ENCODE measurements around the gene MPI. TPM values are rescaled to one million over a fixed set of nuclear protein-coding genes. Genes with fewer than 3 reads are reported as not detected.

The MPI gene
- total and polyA plus RNA-seq, 2 donors (not counting 3 experiments of a cell fraction or from before 2014, with no cell fraction given), result 36.3 to 69.3 TPM

DNA sequence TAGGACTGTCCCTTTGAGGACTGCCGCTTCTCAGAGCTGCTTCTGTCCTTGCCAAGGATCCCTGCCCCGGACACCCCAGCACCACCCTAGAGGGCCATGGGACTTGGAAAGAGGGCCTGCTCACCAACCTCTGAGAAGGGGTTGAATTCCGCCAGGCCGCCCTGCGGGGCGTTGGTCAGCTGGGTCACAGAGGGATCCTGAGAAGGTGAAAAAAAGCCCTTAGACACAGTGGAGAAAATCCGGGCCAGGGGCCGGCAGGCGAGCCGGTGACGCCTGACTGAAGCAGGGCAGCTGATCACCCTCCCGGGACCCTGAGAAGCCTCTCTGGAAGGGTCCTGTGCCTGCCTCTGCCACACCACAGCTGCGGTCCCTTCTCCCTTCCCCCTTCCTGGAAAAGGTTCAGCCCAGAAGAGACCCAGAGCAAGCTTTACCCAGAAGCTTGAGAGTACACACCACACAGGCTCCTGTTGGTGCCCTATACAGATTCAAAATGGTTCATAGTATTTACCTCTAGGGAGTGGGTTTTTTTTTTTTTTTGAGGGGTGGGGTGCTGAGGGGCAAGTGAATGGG is 35.3 kb upstream of the MPI start:
- Histone ChIP-seq H3K9me1 (replicated peaks; ENCODE audit: control insufficient read depth, extremely low read depth, insufficient read depth, low read length) (no peaks in the 10 kb centered on the region), H3K27me3 (ENCODE audit: control insufficient read depth in 2 of 2, insufficient read depth in 2 of 2, low read length in 2 of 2) (no peaks in the 10 kb centered on the region), H4K20me1 (replicated peaks; ENCODE audit: control insufficient read depth, extremely low read depth, insufficient read depth, low read length) (no peaks in the 10 kb centered on the region), H3K9ac (replicated peaks; ENCODE audit: extremely low read depth, insufficient read depth, low read length) (no peak overlapping the region), H3K4me1 (ENCODE audit: control insufficient read depth, extremely low read depth, insufficient read depth, low read length) (no peaks in the 10 kb centered on the region), H2AFZ (ENCODE audit: low read depth, low read length) (no peak overlapping the region), H3K9me3 (replicated peaks; ENCODE audit: control insufficient read depth, insufficient read depth, low read length) (no peaks in the 10 kb centered on the region), H3K4me2 (ENCODE audit: insufficient read depth, low read length) (no peak overlapping the region), H3K27ac (ENCODE audit: insufficient read depth, low read depth, low read length) (no peak overlapping the region), H3K79me2 (ENCODE audit: control insufficient read depth, insufficient read depth, low read length) (peaks cover 6% of the 10 kb centered on the region), H3K36me3 (ENCODE audit: control insufficient read depth in 2 of 2, extremely low read depth in 1 of 2, insufficient read depth in 2 of 2, low read length in 2 of 2) (peaks cover 11 to 48% of the 10 kb centered on the region in 2 experiments), H3K4me3 (replicated peaks in 1 of 3; ENCODE audit: insufficient read depth in 1 of 3, low read depth in 1 of 3, low read length in 3 of 3) (no peak overlapping the region)
- TF ChIP-seq EZH2 (IDR thresholded peaks at IDR 0.05; ENCODE audit: borderline replicate concordance, low read depth, low read length, severe bottlenecking), result no peak
- TF ChIP-seq, protein P1, sequence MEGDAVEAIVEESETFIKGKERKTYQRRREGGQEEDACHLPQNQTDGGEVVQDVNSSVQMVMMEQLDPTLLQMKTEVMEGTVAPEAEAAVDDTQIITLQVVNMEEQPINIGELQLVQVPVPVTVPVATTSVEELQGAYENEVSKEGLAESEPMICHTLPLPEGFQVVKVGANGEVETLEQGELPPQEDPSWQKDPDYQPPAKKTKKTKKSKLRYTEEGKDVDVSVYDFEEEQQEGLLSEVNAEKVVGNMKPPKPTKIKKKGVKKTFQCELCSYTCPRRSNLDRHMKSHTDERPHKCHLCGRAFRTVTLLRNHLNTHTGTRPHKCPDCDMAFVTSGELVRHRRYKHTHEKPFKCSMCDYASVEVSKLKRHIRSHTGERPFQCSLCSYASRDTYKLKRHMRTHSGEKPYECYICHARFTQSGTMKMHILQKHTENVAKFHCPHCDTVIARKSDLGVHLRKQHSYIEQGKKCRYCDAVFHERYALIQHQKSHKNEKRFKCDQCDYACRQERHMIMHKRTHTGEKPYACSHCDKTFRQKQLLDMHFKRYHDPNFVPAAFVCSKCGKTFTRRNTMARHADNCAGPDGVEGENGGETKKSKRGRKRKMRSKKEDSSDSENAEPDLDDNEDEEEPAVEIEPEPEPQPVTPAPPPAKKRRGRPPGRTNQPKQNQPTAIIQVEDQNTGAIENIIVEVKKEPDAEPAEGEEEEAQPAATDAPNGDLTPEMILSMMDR (IDR thresholded peaks at IDR 0.05; ENCODE audit: extremely low read depth in 1 of 2, insufficient read depth in 1 of 2, low read depth in 1 of 2, low read length in 2 of 2), result no peak
- no peak for TF ChIP-seq GATA2 (IDR thresholded peaks at IDR 0.05; ENCODE audit: insufficient read depth, insufficient read length, low read depth, low read length)
- TF ChIP-seq POLR2AphosphoS5 (IDR thresholded peaks at IDR 0.05; ENCODE audit: insufficient read depth, low read depth, low read length), result no peak
- no peak for TF ChIP-seq FOS (IDR thresholded peaks at IDR 0.05; ENCODE audit: borderline replicate concordance, insufficient read depth, low read length)
- TF ChIP-seq MYC (IDR thresholded peaks at IDR 0.05; ENCODE audit: low read depth, low read length), result no peak
- TF ChIP-seq JUN (IDR thresholded peaks at IDR 0.05; ENCODE audit: borderline replicate concordance, insufficient read depth, insufficient read length, low read depth), result no peak
- TF ChIP-seq, protein P2, sequence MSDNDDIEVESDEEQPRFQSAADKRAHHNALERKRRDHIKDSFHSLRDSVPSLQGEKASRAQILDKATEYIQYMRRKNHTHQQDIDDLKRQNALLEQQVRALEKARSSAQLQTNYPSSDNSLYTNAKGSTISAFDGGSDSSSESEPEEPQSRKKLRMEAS (IDR thresholded peaks at IDR 0.05; ENCODE audit: insufficient read depth, insufficient read length), result no peak
- no peak for TF ChIP-seq POLR2A (IDR thresholded peaks at IDR 0.05; ENCODE audit: low read depth, low read length)
- ChIA-PET CTCF (interaction anchor here (3.6 kb wide), 1 partner anchor 47 kb away, joined by 14 read pairs; no protein-coding TSS in a partner anchor), POLR2A (no interaction called here)
- BruUV-seq (replicated peaks), result no TSS peak
- DNase-seq (ENCODE audit: low read depth, low spot score) (no peak), FAIRE-seq (no peak)
- intact Hi-C loops (cut with micrococcal nuclease) (no loop called here), dilution Hi-C loops (cut with MboI; ENCODE audit: extremely low pct_ligation_motif_present, low sequenced_read_pairs) (no loop called here)
